ENCODE data around the gene PCDHB5.
A peak's percentile ranks its signal among the peaks of the same experiment; 100 is the strongest.
"Not testable (repeated sequence)": the region's sequence is repeated elsewhere in the genome, so short reads cannot be mapped to it uniquely, and the experiment has no call there.

PCDHB5 gene

GRCh38 chr5:141150224-141150992, 15.4 kb downstream of the PCDHB5 start:
- H3K4me1 ChIP-seq (ENCODE audit: control insufficient read depth in 5 of 5, insufficient read depth in 5 of 5, low read length in 5 of 5) = peaks cover 0 to 2% (median 0%) of the 10 kb centered on the region in 5 donors
- H3K4me3 ChIP-seq (ENCODE audit: low read depth in 1 of 5, low read length in 5 of 5) = peak overlapping the region; percentile 0 to 53 (median 20)
- no peaks in the 10 kb centered on the region for H3K36me3 ChIP-seq (ENCODE audit: control insufficient read depth in 5 of 5, insufficient read depth in 5 of 5, low read length in 5 of 5)
- H3K27me3 ChIP-seq (ENCODE audit: control insufficient read depth in 5 of 5, insufficient read depth in 4 of 5, low read length in 5 of 5) = peaks cover 0 to 9% (median 3%) of the 10 kb centered on the region in 5 donors
- H3K27ac ChIP-seq (ENCODE audit: low read depth, low read length) = no peak overlapping the region
- peaks cover 14 to 35% (median 26%) of the 10 kb centered on the region in 5 donors for H3K9me3 ChIP-seq (ENCODE audit: control insufficient read depth in 5 of 5, low read length in 5 of 5)
- H3K9ac ChIP-seq (ENCODE audit: low read length in 5 of 5) = no peak overlapping the region

- H3K36me3 ChIP-seq (ENCODE audit: control insufficient read depth in 5 of 5, insufficient read depth in 5 of 5, low read length in 5 of 5) = no peaks in the 10 kb centered on the region
- H3K27me3 ChIP-seq (ENCODE audit: control insufficient read depth in 5 of 5, insufficient read depth in 4 of 5, low read length in 5 of 5) = peaks cover 0 to 9% (median 3%) of the 10 kb centered on the region in 5 donors
- peaks cover 14 to 40% (median 32%) of the 10 kb centered on the region in 5 donors for H3K9me3 ChIP-seq (ENCODE audit: control insufficient read depth in 5 of 5, low read length in 5 of 5)
- H3K27ac ChIP-seq (ENCODE audit: low read depth, low read length) = no peak overlapping the region
- no peak overlapping the region for H3K9ac ChIP-seq (ENCODE audit: low read length in 5 of 5)
- H3K4me3 ChIP-seq (ENCODE audit: low read depth in 1 of 5, low read length in 5 of 5) = peak overlapping the region in 3 of 5 donors; percentile 13 to 53 (median 20)
- peaks cover 0 to 2% (median 0%) of the 10 kb centered on the region in 5 donors for H3K4me1 ChIP-seq (ENCODE audit: control insufficient read depth in 5 of 5, insufficient read depth in 5 of 5, low read length in 5 of 5)
These were observed 16.0 kb downstream of the PCDHB5 start for GRCh38 chr5:141150993-141151325.

GRCh38 chr5:141151632-141152031, 16.6 kb downstream of the PCDHB5 start:
- H3K36me3 ChIP-seq (ENCODE audit: control insufficient read depth in 5 of 5, insufficient read depth in 5 of 5, low read length in 5 of 5); H3K27ac ChIP-seq (ENCODE audit: low read depth, low read length); H3K9ac ChIP-seq (ENCODE audit: low read length in 5 of 5); H3K4me1 ChIP-seq (ENCODE audit: control insufficient read depth in 5 of 5, insufficient read depth in 5 of 5, low read length in 5 of 5); H3K4me3 ChIP-seq (ENCODE audit: low read depth in 1 of 5, low read length in 5 of 5): not testable (repeated sequence)
- peaks cover 0 to 11% (median 3%) of the 10 kb centered on the region in 5 donors for H3K27me3 ChIP-seq (ENCODE audit: control insufficient read depth in 5 of 5, insufficient read depth in 4 of 5, low read length in 5 of 5)
- peaks cover 15 to 47% (median 39%) of the 10 kb centered on the region in 5 donors for H3K9me3 ChIP-seq (ENCODE audit: control insufficient read depth in 5 of 5, low read length in 5 of 5)

- H3K27ac ChIP-seq (ENCODE audit: low read depth, low read length); H3K4me1 ChIP-seq (ENCODE audit: control insufficient read depth in 5 of 5, insufficient read depth in 5 of 5, low read length in 5 of 5); H3K9ac ChIP-seq (ENCODE audit: low read length in 5 of 5); H3K4me3 ChIP-seq (ENCODE audit: low read depth in 1 of 5, low read length in 5 of 5); H3K36me3 ChIP-seq (ENCODE audit: control insufficient read depth in 5 of 5, insufficient read depth in 5 of 5, low read length in 5 of 5): not testable (repeated sequence)
- H3K9me3 ChIP-seq (ENCODE audit: control insufficient read depth in 5 of 5, low read length in 5 of 5) = peaks cover 13 to 52% (median 40%) of the 10 kb centered on the region in 5 donors
- H3K27me3 ChIP-seq (ENCODE audit: control insufficient read depth in 5 of 5, insufficient read depth in 4 of 5, low read length in 5 of 5) = peaks cover 0 to 12% (median 3%) of the 10 kb centered on the region in 5 donors
These were observed 17.1 kb downstream of the PCDHB5 start for GRCh38 chr5:141152096-141152495.

- no peaks in the 10 kb centered on the region for H3K36me3 ChIP-seq (ENCODE audit: control insufficient read depth in 5 of 5, insufficient read depth in 5 of 5, low read length in 5 of 5)
- peaks cover 13 to 43% (median 38%) of the 10 kb centered on the region in 5 donors for H3K9me3 ChIP-seq (ENCODE audit: control insufficient read depth in 5 of 5, low read length in 5 of 5)
- H3K9ac ChIP-seq (ENCODE audit: low read length in 5 of 5) = no peak overlapping the region
- H3K4me3 ChIP-seq (ENCODE audit: low read depth in 1 of 5, low read length in 5 of 5) = peak overlapping the region in 2 of 5 donors; percentile 7 to 21
- no peaks in the 10 kb centered on the region for H3K4me1 ChIP-seq (ENCODE audit: control insufficient read depth in 5 of 5, insufficient read depth in 5 of 5, low read length in 5 of 5)
- H3K27ac ChIP-seq (ENCODE audit: low read depth, low read length) = no peak overlapping the region
- peaks cover 0 to 10% (median 3%) of the 10 kb centered on the region in 5 donors for H3K27me3 ChIP-seq (ENCODE audit: control insufficient read depth in 5 of 5, insufficient read depth in 4 of 5, low read length in 5 of 5)
These were observed 20.8 kb downstream of the PCDHB5 start for GRCh38 chr5:141155540-141156374.

GRCh38 chr5:141157356-141157755, 22.4 kb downstream of the PCDHB5 start:
- not testable (repeated sequence) for H3K36me3 ChIP-seq (ENCODE audit: control insufficient read depth in 5 of 5, insufficient read depth in 5 of 5, low read length in 5 of 5); H3K27ac ChIP-seq (ENCODE audit: low read depth, low read length); H3K4me3 ChIP-seq (ENCODE audit: low read depth in 1 of 5, low read length in 5 of 5); H3K4me1 ChIP-seq (ENCODE audit: control insufficient read depth in 5 of 5, insufficient read depth in 5 of 5, low read length in 5 of 5); H3K27me3 ChIP-seq (ENCODE audit: control insufficient read depth in 5 of 5, insufficient read depth in 4 of 5, low read length in 5 of 5); H3K9ac ChIP-seq (ENCODE audit: low read length in 5 of 5)
- peaks cover 13 to 30% (median 24%) of the 10 kb centered on the region in 5 donors for H3K9me3 ChIP-seq (ENCODE audit: control insufficient read depth in 5 of 5, low read length in 5 of 5)

- H3K36me3 ChIP-seq (ENCODE audit: control insufficient read depth in 5 of 5, insufficient read depth in 5 of 5, low read length in 5 of 5); H3K4me3 ChIP-seq (ENCODE audit: low read depth in 1 of 5, low read length in 5 of 5); H3K4me1 ChIP-seq (ENCODE audit: control insufficient read depth in 5 of 5, insufficient read depth in 5 of 5, low read length in 5 of 5); H3K27ac ChIP-seq (ENCODE audit: low read depth, low read length); H3K9ac ChIP-seq (ENCODE audit: low read length in 5 of 5); H3K27me3 ChIP-seq (ENCODE audit: control insufficient read depth in 5 of 5, insufficient read depth in 4 of 5, low read length in 5 of 5): not testable (repeated sequence)
- peaks cover 13 to 32% (median 25%) of the 10 kb centered on the region in 5 donors for H3K9me3 ChIP-seq (ENCODE audit: control insufficient read depth in 5 of 5, low read length in 5 of 5)
These were observed 22.9 kb downstream of the PCDHB5 start for GRCh38 chr5:141157901-141158300.

GRCh38 chr5:141172381-141173204, 37.6 kb downstream of the PCDHB5 start, which contains the start of gene PCDHB7:
Gene PCDHB7, plus strand, starts transcription at chr5:141172644. Its CDS starts 192 bp downstream, at chr5:141172836.
- no peak within 1 kb of the TSS for H3K9ac ChIP-seq (ENCODE audit: low read length in 5 of 5)
- peaks cover 0 to 14% (median 7%) of the 10 kb centered on the region in 5 donors for H3K27me3 ChIP-seq (ENCODE audit: control insufficient read depth in 5 of 5, insufficient read depth in 4 of 5, low read length in 5 of 5)
- no peak within 1 kb of the TSS for H3K27ac ChIP-seq (ENCODE audit: low read depth, low read length)
- H3K36me3 ChIP-seq (ENCODE audit: control insufficient read depth in 5 of 5, insufficient read depth in 5 of 5, low read length in 5 of 5) = no peaks in the 10 kb centered on the region
- H3K4me3 ChIP-seq (ENCODE audit: low read depth in 1 of 5, low read length in 5 of 5) = peak within 1 kb of the TSS; percentile 18 to 52 (median 42)
- no peaks in the 10 kb centered on the region for H3K4me1 ChIP-seq (ENCODE audit: control insufficient read depth in 5 of 5, insufficient read depth in 5 of 5, low read length in 5 of 5)
- peaks cover 7 to 30% (median 20%) of the 10 kb centered on the region in 5 donors for H3K9me3 ChIP-seq (ENCODE audit: control insufficient read depth in 5 of 5, low read length in 5 of 5)

GRCh38 chr5:141174291-141175104, 39.5 kb downstream of the PCDHB5 start:
- not testable (repeated sequence) for H3K4me1 ChIP-seq (ENCODE audit: control insufficient read depth in 5 of 5, insufficient read depth in 5 of 5, low read length in 5 of 5)

More at GRCh38 chr5:141174291-141175104, 39.5 kb downstream of the PCDHB5 start:
- H3K9ac ChIP-seq (ENCODE audit: low read length in 5 of 5); H3K36me3 ChIP-seq (ENCODE audit: control insufficient read depth in 5 of 5, insufficient read depth in 5 of 5, low read length in 5 of 5); H3K4me3 ChIP-seq (ENCODE audit: low read depth in 1 of 5, low read length in 5 of 5); H3K27ac ChIP-seq (ENCODE audit: low read depth, low read length): not testable (repeated sequence)
- Histone ChIP-seq H3K9me3 (ENCODE audit: control insufficient read depth in 5 of 5, low read length in 5 of 5) (peaks cover 15 to 43% (median 27%) of the 10 kb centered on the region in 5 donors), H3K27me3 (ENCODE audit: control insufficient read depth in 5 of 5, insufficient read depth in 4 of 5, low read length in 5 of 5) (peaks cover 0 to 22% (median 10%) of the 10 kb centered on the region in 5 donors)

All from subcutaneous abdominal adipose tissue (tissue), 5 donors.